ENCODE measurements around the gene PER3. TPM values are rescaled to one million over a fixed set of nuclear protein-coding genes. Genes with fewer than 3 reads are reported as not detected.
A peak's percentile ranks its signal among the peaks of the same experiment; 100 is the strongest.

The PER3 gene
- total and polyA plus RNA-seq, 9 of the 15 experiments (the other 6 are each of a cell fraction or from before 2014, with no cell fraction given): 11.9 to 22.5 (median 14.6) TPM

- no peak for TF ChIP-seq REST (IDR thresholded peaks at IDR 0.05; ENCODE audit: borderline replicate concordance)
- no peak for TF ChIP-seq REST (CRISPR knock-in tag; IDR thresholded peaks at IDR 0.05; ENCODE audit: low read depth)
- TF ChIP-seq E2F6 (IDR thresholded peaks at IDR 0.05; ENCODE audit: borderline replicate concordance in 1 of 2, extremely low read depth in 1 of 2, insufficient read depth in 1 of 2, insufficient read length in 1 of 2, low read depth in 1 of 2, low read length in 1 of 2, poor library complexity in 1 of 2, severe bottlenecking in 1 of 2): peak in 1 of 2 experiments; percentile 51
- TF ChIP-seq STAG1 (CRISPR knock-in tag; IDR thresholded peaks at IDR 0.05; ENCODE audit: borderline replicate concordance): no peak
- no peak for TF ChIP-seq TCFL5 (CRISPR knock-in tag; conservative IDR thresholded peaks at IDR 0.05)
- TF ChIP-seq PHF21A (IDR thresholded peaks at IDR 0.05; ENCODE audit: borderline replicate concordance, low read depth): 0 out of 2 replicates have a peak, but pooled peaks have one; percentile 40
- no peak for TF ChIP-seq WHSC1 (IDR thresholded peaks at IDR 0.05; ENCODE audit: low read length)
- no peak for TF ChIP-seq U2AF2 (optimal IDR thresholded peaks at IDR 0.05; ENCODE audit: low read depth, low read length)
- TF ChIP-seq TRIM28 (IDR thresholded peaks at IDR 0.05): no peak
- no peak for TF ChIP-seq RUNX1 (IDR thresholded peaks at IDR 0.05; ENCODE audit: low read depth)
- peak; percentile 50; the same call in 1 of the 2 replicates for TF ChIP-seq HDAC2 (IDR thresholded peaks at IDR 0.05)
- TF ChIP-seq NFIC (IDR thresholded peaks at IDR 0.05): 0 out of 2 replicates have a peak, but pooled peaks have one; percentile 38
- no peak for TF ChIP-seq HNRNPL (IDR thresholded peaks at IDR 0.05; ENCODE audit: low read depth, low read length)
- no peak for TF ChIP-seq NFYB (IDR thresholded peaks at IDR 0.05; ENCODE audit: extremely low read depth, insufficient read length)
- TF ChIP-seq ZNF121 (CRISPR knock-in tag; conservative IDR thresholded peaks at IDR 0.05): peak; percentile 42; the same call in 1 of the 2 replicates
- no peak for TF ChIP-seq RBM22 (IDR thresholded peaks at IDR 0.05; ENCODE audit: low read depth, low read length, poor library complexity, severe bottlenecking)
- TF ChIP-seq MXI1 (IDR thresholded peaks at IDR 0.05; ENCODE audit: low read depth, low read length): no peak
- TF ChIP-seq ELF2 (CRISPR knock-in tag; IDR thresholded peaks at IDR 0.05): no peak
- TF ChIP-seq GTF2A2 (tag; IDR thresholded peaks at IDR 0.05): no peak
Observed at GRCh38 chr1:7783178-7783711, 846 bp upstream of the PER3 start (continued).

All from K562 (cell line).